ENCODE data around the gene CACNA1C. TPM values are rescaled to one million over a fixed set of nuclear protein-coding genes. Genes with fewer than 3 reads are reported as not detected.

The CACNA1C gene
- polyA plus RNA-seq, 1 of the 3 experiments (the other 2 are of a cell fraction), result 1.5 TPM

DNA sequence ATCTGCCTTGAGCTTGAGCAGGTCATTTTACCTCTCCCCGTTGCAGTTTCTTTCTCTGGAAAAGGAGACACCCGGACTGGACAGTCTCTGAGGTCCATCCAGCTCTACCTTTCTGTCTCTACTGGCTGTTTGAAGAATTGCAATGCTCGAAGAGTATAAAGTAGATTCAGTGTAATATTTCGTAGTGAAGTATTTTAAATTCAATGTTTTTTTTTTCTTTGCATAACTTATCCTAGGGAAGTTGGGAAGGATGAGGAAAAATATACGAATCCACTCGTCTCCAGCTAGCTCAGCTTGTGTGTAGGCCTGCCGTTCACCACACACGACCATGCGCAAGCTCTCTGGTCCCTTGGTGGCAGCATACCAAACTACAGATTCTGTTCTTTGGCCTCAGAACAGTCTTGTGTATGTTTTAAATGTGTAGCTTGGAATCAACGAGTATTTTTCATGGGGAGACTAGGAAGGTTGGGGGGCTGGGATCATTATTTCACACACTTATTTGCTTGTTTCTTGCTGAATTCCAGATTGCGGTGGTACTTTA, 307.9 kb downstream of the CACNA1C start:
- H3F3A ChIP-seq (replicated peaks; ENCODE audit: insufficient read depth), result no peaks in the 10 kb centered on the region
- H3K4me2 ChIP-seq, result no peak overlapping the region
- 82% methylated on average over 11 of the region's 11 CpGs for WGBS (ENCODE audit: low lambda C conversion rate)
- no peak overlapping the region for H3K9ac ChIP-seq
- H4K20me1 ChIP-seq (ENCODE audit: insufficient read depth), result no peaks in the 10 kb centered on the region
- H3K4me3 ChIP-seq (ENCODE audit: low read depth in 2 of 2, low read length in 1 of 2), result no peak overlapping the region
- ChIA-PET CTCF (interaction anchor here (0.7 to 3.6 kb wide), 11 partner anchors 11 to 252 kb away, joined by 3 to 30 read pairs (median 6); no protein-coding TSS in a partner anchor), POLR2A (no interaction called here)
- H3K9me2 ChIP-seq, result no peaks in the 10 kb centered on the region
- no peak for TF ChIP-seq TCF12 (IDR thresholded peaks at IDR 0.05)
- TF ChIP-seq, protein P1, sequence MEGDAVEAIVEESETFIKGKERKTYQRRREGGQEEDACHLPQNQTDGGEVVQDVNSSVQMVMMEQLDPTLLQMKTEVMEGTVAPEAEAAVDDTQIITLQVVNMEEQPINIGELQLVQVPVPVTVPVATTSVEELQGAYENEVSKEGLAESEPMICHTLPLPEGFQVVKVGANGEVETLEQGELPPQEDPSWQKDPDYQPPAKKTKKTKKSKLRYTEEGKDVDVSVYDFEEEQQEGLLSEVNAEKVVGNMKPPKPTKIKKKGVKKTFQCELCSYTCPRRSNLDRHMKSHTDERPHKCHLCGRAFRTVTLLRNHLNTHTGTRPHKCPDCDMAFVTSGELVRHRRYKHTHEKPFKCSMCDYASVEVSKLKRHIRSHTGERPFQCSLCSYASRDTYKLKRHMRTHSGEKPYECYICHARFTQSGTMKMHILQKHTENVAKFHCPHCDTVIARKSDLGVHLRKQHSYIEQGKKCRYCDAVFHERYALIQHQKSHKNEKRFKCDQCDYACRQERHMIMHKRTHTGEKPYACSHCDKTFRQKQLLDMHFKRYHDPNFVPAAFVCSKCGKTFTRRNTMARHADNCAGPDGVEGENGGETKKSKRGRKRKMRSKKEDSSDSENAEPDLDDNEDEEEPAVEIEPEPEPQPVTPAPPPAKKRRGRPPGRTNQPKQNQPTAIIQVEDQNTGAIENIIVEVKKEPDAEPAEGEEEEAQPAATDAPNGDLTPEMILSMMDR (IDR thresholded peaks at IDR 0.05), result peak; percentile 41
- TF ChIP-seq, protein P2, sequence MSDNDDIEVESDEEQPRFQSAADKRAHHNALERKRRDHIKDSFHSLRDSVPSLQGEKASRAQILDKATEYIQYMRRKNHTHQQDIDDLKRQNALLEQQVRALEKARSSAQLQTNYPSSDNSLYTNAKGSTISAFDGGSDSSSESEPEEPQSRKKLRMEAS (IDR thresholded peaks at IDR 0.05; ENCODE audit: low read depth), result no peak
- H3K36me3 ChIP-seq (replicated peaks in 1 of 2; ENCODE audit: control insufficient read depth in 1 of 2, insufficient read depth in 2 of 2, low read length in 1 of 2), result no peaks in the 10 kb centered on the region
- peaks cover 13 to 15% of the 10 kb centered on the region in 2 experiments; a peak in 2 of 4 replicates for H3K4me1 ChIP-seq (ENCODE audit: control insufficient read depth in 1 of 2, insufficient read depth in 2 of 2, low read depth in 1 of 2, low read length in 1 of 2)
- H3K27ac ChIP-seq (ENCODE audit: low read depth in 2 of 2, low read length in 1 of 2), result no peak overlapping the region
- H3K79me2 ChIP-seq (ENCODE audit: insufficient read depth), result no peaks in the 10 kb centered on the region
- no peak for DNase-seq
- no peaks in the 10 kb centered on the region for H3K9me3 ChIP-seq
- H3K27me3 ChIP-seq (ENCODE audit: insufficient read depth), result no peaks in the 10 kb centered on the region
- H2AFZ ChIP-seq (ENCODE audit: low read depth), result no peak overlapping the region

DNA sequence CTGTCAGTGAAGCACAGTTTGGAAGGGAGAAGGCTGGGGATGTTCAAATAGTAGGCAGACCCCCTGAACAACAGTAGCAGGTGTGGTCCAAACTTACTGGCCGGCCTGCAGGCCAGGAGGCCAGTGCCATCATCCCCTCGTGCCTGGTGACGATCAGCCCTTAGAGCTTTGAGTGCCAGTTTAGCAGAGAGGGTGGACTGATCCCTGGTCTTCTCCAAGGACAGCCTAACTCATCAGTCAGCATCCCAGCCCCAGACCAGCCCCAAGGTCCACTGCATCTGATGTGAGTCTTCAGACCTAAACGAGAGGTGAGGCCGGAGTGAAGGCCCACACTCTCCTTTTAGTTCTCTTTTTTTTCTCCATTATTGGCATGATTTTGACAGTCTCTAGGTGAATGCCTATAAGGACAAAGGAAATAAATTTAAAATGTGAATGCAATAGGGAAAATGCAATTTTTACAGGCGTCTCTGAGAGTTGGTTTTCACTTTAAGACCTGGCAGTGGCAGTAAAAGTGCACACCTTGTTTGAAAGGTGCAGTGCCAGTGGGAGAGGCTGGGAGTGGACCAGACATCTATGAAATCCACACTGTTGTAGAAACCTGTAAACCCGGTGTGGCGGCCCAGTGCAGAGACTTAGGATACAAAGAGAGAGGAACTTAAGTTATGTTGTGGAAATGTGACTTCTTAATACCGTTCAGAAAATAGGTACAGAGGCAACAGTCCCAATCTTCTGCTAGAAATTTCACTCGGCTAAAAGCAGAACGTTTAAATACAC, 311.2 kb downstream of the CACNA1C start:
- H3K4me1 ChIP-seq (ENCODE audit: control insufficient read depth in 1 of 2, insufficient read depth in 2 of 2, low read depth in 1 of 2, low read length in 1 of 2), result peaks cover under 1 to 7% of the 10 kb centered on the region in 2 experiments; a peak in 2 of 4 replicates
- H3K79me2 ChIP-seq (ENCODE audit: insufficient read depth), result no peaks in the 10 kb centered on the region
- ChIA-PET POLR2A (no interaction called here), CTCF (no interaction called here)
- TF ChIP-seq, protein P3, sequence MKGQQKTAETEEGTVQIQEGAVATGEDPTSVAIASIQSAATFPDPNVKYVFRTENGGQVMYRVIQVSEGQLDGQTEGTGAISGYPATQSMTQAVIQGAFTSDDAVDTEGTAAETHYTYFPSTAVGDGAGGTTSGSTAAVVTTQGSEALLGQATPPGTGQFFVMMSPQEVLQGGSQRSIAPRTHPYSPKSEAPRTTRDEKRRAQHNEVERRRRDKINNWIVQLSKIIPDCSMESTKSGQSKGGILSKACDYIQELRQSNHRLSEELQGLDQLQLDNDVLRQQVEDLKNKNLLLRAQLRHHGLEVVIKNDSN (IDR thresholded peaks at IDR 0.05; ENCODE audit: borderline replicate concordance, low read depth), result no peak
- no peak for TF ChIP-seq MEF2A (IDR thresholded peaks at IDR 0.05; ENCODE audit: borderline replicate concordance, low read depth)
- no peak for TF ChIP-seq YY1 (IDR thresholded peaks at IDR 0.05; ENCODE audit: low read depth)
- no peak for TF ChIP-seq RFX5 (IDR thresholded peaks at IDR 0.05; ENCODE audit: low read length)
- TF ChIP-seq POLR2AphosphoS5 (IDR thresholded peaks at IDR 0.05; ENCODE audit: low read depth, low read length), result no peak
- TF ChIP-seq, protein P1 (IDR thresholded peaks at IDR 0.05), result no peak
- no peak for TF ChIP-seq RCOR1 (IDR thresholded peaks at IDR 0.05; ENCODE audit: low read length)
- H2AFZ ChIP-seq (ENCODE audit: low read depth), result no peak overlapping the region
- no peaks in the 10 kb centered on the region for H3K27me3 ChIP-seq (ENCODE audit: insufficient read depth)
- H3K36me3 ChIP-seq (replicated peaks in 1 of 2; ENCODE audit: control insufficient read depth in 1 of 2, insufficient read depth in 2 of 2, low read length in 1 of 2), result no peaks in the 10 kb centered on the region
- H3K27ac ChIP-seq (ENCODE audit: low read depth in 2 of 2, low read length in 1 of 2), result no peak overlapping the region
- WGBS (ENCODE audit: low lambda C conversion rate), result 76% methylated on average over 10 of the region's 11 CpGs
- H3F3A ChIP-seq (replicated peaks; ENCODE audit: insufficient read depth), result no peaks in the 10 kb centered on the region
- H3K4me2 ChIP-seq, result no peak overlapping the region
- no peaks in the 10 kb centered on the region for H3K9me2 ChIP-seq
- no peak overlapping the region for H3K9ac ChIP-seq
- H4K20me1 ChIP-seq (ENCODE audit: insufficient read depth), result no peaks in the 10 kb centered on the region
- DNase-seq, result no peak
- no peaks in the 10 kb centered on the region for H3K9me3 ChIP-seq
- H3K4me3 ChIP-seq (ENCODE audit: low read depth in 2 of 2, low read length in 1 of 2), result no peak overlapping the region
